Hematopoietic multipotent progenitor cell treated with erythropoietin and hydrocortisone succinate and interleukin-3 and kit ligand, for 15 days (in vitro differentiated cells): ENCODE results near the gene NPEPL1.
"Not testable (repeated sequence)": the region's sequence is repeated elsewhere in the genome, so short reads cannot be mapped to it uniquely, and the experiment has no call there.

Experiments used
- DNase-seq: peaks from one replicate; pipeline ENCODE4 v3.0.0-alpha.2; 2015; ENCODE audit warnings: low spot score

The NPEPL1 gene, protein sequence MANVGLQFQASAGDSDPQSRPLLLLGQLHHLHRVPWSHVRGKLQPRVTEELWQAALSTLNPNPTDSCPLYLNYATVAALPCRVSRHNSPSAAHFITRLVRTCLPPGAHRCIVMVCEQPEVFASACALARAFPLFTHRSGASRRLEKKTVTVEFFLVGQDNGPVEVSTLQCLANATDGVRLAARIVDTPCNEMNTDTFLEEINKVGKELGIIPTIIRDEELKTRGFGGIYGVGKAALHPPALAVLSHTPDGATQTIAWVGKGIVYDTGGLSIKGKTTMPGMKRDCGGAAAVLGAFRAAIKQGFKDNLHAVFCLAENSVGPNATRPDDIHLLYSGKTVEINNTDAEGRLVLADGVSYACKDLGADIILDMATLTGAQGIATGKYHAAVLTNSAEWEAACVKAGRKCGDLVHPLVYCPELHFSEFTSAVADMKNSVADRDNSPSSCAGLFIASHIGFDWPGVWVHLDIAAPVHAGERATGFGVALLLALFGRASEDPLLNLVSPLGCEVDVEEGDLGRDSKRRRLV

DNA sequence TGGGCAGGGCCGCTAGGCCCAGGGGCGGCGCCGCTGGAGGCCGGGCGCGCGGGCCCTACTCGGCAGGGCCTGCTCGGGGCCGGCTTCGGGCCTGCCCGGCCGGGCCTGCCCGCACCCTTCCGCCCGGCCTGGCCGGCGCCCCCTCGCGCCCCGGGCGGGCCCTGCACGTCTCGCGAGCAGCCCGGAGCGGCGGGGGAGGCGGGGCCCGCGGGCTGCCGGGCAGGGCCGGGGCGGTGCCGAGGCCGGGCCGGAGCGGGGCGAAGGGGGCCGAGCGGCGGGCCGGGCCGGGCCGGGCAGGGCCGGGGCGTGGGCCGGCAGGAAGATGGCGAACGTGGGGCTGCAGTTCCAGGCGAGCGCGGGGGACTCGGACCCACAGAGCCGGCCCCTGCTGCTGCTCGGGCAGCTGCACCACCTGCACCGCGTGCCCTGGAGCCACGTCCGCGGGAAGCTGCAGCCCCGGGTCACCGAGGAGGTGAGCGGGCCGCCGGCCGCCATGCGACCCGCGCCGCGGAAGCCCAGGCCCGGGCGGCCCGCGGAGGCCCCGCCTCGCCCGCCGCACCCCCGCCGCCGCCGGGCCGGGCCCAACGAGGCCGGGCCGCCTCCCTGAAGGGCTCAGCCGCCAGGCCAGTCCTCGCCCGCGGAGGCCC is at the start of gene NPEPL1:
TSS of gene NPEPL1 (plus strand) at position 222 of the 647 bp plus-strand sequence. CDS start at position 323, 101 bp downstream.
- peak; percentile 71 for DNase-seq

DNA sequence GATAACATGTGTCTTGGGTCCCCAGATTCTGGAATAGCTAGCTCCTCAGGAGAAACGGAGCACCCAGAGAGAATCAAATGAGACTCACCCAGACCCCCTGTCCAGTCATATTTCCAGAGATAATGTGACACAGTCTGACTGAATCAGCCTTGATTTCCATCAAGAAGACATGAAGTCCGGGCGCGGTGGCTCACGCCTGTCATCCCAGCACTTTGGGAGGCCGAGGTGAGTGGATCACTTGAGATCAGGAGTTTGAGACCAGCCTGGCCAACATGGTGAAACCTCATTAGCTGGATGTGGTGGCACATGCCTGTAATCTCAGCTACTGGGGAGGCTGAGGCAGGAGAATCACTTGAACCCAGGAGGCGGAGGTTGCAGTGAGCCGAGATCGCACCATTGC is 49.7 kb upstream of the NPEPL1 start:
- not testable (repeated sequence) for DNase-seq

DNA sequence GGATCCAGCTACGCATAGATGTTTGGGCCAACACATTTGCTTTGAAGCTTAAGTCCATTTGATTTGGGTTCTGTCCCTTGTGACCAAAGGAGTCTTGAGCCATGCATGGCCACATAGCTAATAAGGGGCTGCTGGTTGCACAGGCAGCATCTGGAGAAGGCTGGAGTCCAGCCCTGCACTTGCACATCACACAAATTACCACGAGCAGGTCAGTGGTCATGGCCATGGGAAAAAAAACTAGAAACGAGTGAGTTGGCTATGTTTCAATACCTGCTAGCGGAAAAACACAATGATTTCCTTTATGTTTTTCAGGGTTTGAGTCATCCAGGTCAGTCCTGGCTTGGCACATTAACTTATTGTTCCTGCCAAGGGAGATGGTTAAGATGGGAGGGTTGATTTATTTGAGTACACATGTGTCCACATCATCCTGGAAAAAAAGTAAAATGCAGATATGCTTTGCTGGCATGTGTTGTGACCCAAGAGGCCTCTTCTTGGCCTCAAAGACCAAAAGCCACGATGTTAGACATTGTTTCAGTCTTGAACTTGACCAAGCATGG is 47.1 kb upstream of the NPEPL1 start:
- no peak for DNase-seq

DNA sequence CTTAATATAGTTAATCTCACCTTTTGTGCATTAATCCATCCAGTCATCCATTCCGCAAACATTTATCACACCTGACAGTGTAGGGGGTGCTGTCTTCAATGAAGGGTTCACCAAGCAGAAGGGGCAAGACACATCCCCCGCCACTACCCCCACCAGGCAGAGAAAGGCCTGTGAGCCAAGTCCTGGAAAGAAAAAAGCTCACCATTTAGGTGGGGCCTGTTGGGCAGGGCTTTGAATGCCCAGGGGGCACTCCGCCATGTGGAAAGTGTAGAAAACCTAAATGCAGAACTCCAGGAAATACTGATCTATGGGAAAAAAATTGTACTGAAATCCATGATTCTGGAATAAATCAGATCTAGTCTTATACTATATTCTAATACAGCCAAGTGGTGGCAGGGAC is 46.3 kb upstream of the NPEPL1 start:
- DNase-seq = no peak

DNA sequence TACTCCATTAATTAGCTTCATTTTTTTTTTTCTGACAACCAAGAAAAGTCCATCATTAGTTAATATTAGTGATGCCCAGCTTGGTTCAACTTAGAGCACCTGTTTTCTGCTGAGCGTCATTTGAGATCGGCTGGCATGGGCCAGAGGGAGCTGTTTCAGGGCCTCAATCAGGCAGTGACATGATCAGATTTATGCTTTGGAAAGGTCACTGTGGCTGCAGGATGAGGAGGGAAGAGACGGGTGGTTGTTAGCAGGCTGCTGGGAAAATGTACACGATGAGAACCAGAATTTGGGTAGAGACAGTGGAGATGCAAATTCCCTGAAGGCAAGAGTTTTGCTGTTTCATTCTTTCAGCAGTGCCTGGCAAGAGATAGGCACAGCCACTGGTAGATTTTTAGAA is 45.9 kb upstream of the NPEPL1 start:
- no peak for DNase-seq

DNA sequence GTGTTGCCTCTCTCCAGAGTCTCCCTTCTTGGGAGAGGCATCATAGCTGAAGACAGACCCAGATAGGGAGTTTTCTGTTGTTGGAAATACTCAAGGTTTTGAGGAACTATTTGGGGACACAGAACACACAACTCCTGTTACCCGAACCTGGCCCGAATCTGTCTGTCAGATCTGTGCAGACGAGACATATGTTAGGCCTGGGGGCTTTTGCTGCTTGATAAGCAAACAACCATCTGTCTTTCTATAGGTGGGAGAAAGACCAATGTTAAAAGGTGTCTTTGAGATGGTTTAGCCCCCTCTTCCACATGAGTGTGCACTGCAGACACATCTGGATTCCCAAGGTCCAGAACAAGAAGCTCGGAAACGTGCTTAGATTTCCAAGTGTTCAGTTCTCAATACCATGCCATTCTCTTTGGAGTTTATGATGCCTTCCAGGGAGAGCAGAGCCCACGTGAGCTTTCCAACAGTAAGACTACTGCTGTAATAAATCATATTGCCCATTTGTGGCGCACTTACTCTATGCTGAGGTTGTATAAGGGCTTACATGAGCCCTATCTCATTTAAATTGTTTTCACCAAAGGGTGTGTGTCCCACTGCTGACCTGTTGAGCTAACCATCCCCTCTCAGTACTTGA is 45.3 kb upstream of the NPEPL1 start:
- no peak for DNase-seq

DNA sequence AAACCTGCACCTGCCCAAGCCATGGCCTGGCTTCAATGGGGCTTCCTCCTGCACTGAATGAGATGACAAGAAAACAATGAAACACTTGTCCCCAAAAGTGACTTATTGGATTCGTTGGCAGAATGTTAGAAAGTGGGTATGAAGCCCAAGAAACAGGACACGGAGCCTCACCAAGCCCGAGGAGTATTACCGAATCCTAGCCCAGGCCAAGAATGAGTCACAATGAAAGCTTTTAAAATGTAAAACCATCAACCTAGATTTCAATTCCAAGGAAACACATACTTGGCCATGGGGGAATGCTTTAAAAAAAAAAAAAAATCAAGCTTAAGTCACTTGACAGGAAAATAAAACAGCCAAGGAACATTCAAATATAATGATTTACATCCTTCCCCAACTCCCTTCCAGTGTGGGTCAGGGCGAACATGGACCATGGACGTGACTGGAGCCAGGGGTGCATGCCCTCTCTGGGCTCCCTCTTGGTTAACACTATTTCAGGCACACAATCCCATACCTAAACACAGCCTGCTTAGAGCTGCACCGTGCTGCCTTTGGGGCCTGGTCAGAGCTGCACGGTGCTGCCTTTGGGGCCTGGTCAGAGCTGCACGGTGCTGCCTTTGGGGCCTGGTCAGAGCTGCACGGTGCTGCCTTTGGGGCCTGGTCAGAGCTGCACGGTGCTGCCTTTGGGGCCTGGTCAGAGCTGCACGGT is 44.7 kb upstream of the NPEPL1 start:
- no peak for DNase-seq

DNA sequence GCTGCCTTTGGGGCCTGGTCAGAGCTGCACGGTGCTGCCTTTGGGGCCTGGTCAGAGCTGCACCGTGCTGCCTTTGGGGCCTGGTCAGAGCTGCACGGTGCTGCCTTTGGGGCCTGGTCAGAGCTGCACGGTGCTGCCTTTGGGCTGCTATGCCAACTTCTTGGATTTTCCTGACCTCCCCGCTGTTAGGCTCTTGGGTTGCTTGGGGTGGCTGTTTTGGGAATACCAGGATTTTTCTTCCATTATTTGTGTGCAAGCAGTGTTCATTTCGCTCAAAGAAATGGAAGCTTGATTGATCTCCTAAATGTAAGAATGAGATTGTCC is 44.1 kb upstream of the NPEPL1 start:
- DNase-seq = not testable (repeated sequence)

DNA sequence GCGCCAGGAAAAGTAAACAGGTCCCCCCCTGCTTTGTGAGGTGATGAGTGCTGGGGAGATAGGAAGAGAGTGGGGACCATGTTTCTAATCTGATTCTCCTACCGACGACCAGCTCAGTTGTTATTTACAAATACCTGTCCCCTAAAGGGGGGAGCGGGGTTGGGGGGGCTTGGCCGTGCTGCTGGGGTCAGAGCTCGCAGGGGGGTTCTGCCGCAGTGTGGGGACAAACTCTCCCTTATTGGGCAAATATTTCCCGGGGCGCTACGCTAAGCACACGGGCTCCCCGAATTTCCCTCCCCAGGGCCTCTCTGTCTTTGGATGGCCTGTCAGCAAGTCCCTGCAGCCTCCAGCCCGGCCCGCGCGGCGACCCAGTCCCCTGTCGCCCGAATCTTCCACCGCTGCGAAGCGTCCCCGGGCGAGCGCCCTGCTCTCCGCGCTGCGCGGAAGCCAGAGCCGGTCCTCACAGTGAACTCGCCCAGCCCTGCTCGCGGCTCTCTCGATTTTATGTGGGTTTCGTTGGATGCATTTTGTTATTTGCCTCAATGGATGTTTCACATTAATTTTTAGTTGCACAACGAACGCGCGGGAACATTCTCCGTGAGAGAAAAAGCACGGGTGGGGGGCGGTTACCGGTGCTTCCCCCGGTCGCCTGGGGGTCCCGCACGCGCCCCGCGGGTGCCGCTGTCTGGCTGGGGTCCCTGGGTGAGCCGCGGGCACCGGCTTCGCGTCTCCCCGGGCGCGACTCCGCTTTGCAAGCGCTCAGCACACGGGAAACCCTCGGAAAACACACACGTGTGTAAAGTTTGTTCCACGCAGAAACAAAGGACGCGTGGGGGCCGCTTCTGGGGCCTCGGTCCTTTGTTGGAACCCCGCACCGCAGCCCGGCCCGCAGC is 43.1 kb upstream of the NPEPL1 start:
- no peak for DNase-seq

DNA sequence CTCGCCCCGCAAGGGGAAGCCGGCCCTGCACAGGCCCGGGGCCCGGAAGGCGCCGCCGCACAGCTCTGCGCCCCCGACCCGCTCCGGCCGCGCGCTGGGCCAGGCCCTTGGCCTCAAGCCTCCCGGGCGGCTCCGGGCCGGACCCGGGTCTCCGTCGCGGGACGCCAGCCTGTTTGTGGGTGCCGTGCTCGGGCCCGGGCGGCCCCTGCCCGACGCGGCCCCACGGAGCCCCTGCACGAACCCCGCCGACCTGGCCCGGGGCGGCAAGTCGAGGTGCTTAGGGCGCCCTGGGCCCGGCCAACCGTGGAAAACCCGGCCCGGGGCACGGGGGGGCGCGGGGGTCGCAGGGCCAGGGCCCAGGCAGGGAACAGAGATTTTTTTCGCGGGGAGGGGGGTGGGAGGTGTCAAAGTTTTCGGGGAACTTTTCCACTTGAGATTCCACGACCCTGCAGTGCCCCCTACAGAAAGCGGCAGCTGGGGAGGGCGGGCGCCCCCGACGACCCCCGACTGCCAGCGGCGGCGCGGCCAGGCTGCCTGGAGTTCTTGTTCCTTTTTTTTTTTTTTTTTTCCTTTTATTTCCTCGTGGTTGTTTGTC is 42.3 kb upstream of the NPEPL1 start:
- DNase-seq = no peak

DNA sequence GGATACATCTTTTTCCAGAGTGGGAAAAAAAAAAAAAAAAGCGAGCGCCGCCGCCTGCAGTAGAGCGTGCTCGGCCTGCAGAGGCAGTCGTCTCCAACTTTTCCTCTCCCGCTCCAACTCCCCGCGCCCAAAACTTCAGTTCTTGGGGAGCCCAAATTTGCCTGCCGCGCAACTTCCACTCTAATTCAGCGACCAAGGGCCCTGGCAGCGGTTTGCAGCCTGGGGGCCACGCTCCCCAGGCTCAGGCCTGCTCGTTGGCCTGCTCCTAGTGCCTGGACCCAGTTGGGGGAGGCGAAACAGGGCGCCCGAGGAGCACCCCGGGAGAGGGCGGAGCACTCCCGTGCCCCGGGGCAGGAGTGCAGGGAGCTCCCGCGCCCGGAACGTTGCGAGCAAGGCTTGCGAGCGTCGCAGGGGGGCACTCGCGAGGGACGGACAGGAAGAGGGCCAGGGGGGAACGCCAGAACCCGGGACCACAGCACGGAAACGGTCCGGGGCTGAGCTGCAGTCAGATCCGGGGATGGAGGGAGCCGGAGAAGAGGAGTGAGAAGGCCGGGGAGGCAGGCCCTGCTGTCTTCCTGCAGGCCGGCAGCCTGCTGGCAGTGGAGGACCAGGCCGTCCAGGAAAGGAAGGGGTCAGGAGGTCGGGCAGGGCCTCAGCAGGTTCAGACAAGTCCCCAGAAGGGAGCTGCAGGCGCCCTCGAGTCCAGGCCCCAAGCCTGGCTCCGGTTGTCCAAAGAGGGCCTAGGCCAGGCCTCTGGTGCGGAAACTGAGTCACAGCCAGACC is 41.6 kb upstream of the NPEPL1 start, which contains the start of gene STX16:
TSS of gene STX16 (plus strand) at position 508 of the 783 bp plus-strand sequence. CDS start 724 bp downstream, outside the sequence.
- DNase-seq = peak; percentile 92

DNA sequence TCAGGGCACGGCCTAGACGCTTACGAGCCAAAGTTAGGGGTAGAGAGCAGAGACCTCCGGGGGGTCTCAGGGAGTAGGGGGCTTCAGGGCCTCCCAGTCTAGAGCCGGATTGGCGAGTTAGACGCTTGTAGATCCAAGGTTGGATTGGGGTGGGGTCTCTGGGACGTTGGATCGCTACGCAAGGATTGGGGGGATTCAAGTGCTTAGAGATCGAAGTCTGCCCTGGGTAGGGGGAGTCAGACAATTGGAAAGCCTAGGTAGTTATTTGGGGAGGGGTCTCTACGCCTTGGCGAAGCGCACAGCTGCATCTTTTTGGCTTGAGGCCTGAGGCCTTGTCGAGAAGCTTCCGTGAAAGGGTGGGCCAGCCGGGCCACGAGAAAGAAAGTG is 41.0 kb upstream of the NPEPL1 start:
- no peak for DNase-seq

DNA sequence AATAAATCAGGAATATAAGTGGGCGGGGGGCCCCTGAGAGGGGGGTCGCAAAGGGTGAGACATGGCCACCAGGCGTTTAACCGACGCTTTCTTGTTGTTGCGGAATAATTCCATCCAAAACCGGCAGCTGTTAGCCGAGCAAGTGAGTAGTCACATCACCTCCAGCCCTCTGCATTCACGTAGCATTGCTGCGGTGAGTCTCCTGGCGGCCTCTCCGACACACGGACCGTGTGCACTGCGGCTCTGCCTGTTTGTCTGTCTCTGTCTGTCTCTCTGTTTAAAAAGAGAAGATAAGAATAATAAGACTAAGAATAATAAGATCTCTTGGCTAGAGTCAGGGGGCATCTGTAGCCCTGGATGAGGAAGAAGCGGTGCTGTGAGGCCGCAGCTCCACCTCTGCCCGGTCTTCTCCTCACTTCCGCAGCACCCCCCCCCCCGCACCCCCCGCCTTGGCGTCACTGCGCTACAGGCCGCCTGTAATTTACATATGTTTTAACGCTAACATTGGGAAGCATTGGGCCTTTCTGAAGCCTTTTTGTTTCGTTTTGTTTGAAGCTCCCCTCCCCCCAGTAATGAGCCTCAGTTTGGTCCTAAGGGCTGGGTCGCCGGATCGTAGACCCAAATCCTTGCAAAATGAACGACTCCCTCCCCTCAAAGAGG is 40.5 kb upstream of the NPEPL1 start:
- DNase-seq = peak; percentile 82

DNA sequence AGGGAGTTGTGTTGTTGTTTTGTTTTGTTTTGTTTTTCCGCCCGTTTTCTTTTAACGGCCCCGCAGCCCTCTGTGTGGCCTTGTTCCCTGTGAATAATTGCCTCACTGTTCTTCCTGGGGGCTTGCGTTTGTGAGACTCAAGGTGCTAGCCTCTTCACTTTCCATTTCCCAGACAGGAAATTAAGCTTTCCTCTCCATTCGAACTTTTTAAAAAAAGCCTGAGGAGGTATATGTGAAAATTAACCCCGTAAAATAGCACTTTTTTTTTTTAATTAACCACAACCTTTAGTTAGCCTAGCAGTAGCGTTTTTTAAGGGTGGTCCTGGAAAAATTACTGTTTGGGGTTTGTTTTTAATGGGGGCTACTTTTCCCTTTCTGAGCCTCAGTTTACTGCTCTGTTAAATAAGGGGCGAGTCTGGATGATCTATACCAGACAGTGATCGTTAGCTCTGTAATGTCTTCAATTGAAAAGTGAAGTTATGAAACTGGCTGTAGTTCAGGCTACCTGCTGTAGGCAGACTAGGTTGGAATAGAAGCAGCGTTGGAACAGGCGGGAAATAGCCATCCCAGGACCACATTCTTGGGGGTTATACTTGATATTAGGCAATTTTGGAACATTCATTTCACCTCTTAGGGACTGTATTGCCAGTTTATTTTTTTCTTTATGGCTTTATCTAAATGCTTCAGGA is 39.9 kb upstream of the NPEPL1 start:
- DNase-seq = peak; percentile 41

DNA sequence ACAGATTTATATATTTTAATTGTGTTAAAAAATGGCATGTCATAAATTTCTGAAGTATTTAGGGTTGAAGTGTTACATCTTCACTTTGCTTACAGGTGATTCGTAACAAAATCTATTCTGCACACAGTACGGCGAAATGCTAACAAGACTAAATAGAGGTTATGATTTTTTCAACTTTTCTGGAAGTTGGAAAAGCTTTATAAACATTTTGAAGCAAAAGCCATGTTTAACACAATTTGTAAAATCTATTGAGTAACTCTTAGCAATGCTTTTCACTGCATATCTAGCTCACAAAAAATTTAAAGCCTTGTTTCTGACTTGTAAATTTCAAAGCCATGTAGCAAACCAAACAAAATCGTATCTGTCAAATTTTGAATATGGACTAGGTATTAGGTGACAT is 38.3 kb upstream of the NPEPL1 start:
- DNase-seq = no peak

DNA sequence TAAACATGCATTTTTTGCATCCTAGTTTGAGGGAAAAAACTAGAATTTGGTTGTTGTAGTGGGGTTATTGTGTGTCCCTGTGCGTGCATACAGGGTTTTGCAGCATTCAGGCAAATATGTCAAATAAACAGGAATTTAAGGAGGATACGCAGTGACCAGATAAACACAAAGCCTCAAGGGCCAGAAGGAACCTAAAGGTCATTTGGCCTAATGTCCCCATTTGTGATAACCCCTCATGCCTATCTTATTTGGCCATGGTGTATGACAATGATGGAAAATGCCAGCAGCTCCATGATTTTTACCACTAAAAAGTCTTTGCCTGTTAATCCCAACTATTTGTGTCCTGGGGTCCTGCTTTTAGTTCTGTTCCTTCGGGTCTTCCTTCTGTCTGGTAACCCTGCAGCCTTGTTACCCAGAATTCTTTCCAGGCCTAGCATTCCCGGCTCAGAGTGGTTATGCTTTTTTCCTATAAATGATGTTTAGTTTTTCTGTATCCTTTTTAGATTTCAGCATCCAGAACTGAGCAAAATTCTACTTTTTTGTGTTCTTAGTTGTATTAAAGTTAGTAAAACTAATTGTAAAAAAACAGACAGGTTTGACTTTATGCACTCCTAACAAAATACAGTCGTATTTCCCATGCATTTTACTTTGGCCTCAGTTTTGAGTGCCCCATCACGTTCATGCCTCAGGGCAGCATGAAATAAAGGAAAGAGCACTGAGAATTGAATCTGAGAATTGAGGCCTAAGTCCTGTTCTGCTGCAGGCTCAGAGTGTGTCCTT is 37.1 kb upstream of the NPEPL1 start:
- no peak for DNase-seq

DNA sequence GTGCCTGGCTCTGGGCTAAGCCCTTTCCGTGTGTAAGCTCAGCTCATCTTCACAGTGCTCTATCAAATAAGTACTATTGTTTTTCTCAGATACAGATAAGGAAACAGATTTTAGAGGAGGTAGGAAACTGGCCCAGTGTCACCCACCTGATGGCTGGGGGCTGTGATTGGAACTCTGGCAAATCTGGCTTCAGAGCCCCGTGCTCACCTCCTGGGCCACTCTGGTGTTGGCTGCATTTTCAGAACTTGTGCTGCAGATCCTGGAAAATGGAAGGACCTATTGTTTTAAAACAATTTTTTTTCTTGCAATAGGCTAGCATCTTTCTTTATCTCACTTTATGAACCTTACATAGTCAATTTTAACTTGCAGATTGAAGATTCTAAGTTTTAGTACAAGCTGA is 35.8 kb upstream of the NPEPL1 start:
- no peak for DNase-seq

DNA sequence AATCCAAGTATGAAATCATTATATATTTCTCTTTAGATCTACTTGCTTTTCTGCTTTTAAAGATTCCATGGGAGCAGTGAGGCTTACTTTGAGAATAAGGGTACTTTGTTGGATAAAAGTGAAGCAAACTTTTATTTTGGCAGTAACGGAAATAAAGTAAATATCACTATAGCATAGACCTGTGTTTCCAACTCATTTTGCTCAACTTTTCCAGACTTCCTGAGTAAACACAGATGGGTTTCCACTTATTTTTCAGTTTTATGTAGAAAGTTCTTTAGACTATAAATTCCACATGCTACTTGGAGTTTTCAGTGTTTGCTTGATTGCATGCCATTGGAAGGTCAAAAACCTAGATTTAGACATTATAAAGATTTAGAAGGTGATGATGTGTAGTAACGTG is 35.3 kb upstream of the NPEPL1 start:
- DNase-seq = no peak
